ENCODE measurements around the gene IL13RA1. TPM values are rescaled to one million over a fixed set of nuclear protein-coding genes. Genes with fewer than 3 reads are reported as not detected.

The IL13RA1 gene
- total RNA-seq, 6 experiments from 2014 or later = 55.2 to 76.7 (median 66.8) TPM

GRCh38 chrX:118764122-118764521, 36.7 kb downstream of the IL13RA1 start:
- H3K4me3 Mint-ChIP-seq = no peak overlapping the region
- H3K36me3 Mint-ChIP-seq (ENCODE audit: low read depth) = peaks cover 5% of the 10 kb centered on the region; the same call in 1 of the 2 replicates

GRCh38 chrX:118770133-118770760, 42.8 kb downstream of the IL13RA1 start:
- H3K9me3 Mint-ChIP-seq = no peaks in the 10 kb centered on the region
- peaks cover 4% of the 10 kb centered on the region; the same call in 1 of the 2 replicates for H3K36me3 Mint-ChIP-seq (ENCODE audit: low read depth)
- H3K27ac Mint-ChIP-seq = no peak overlapping the region
- DNase-seq = no peak
- H3K4me3 Mint-ChIP-seq = no peak overlapping the region
- H3K4me1 Mint-ChIP-seq (ENCODE audit: low read depth) = no peaks in the 10 kb centered on the region
- no peaks in the 10 kb centered on the region for H3K27me3 Mint-ChIP-seq (ENCODE audit: insufficient read depth)
- TF ChIP-seq, protein P1, sequence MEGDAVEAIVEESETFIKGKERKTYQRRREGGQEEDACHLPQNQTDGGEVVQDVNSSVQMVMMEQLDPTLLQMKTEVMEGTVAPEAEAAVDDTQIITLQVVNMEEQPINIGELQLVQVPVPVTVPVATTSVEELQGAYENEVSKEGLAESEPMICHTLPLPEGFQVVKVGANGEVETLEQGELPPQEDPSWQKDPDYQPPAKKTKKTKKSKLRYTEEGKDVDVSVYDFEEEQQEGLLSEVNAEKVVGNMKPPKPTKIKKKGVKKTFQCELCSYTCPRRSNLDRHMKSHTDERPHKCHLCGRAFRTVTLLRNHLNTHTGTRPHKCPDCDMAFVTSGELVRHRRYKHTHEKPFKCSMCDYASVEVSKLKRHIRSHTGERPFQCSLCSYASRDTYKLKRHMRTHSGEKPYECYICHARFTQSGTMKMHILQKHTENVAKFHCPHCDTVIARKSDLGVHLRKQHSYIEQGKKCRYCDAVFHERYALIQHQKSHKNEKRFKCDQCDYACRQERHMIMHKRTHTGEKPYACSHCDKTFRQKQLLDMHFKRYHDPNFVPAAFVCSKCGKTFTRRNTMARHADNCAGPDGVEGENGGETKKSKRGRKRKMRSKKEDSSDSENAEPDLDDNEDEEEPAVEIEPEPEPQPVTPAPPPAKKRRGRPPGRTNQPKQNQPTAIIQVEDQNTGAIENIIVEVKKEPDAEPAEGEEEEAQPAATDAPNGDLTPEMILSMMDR (IDR thresholded peaks at IDR 0.05) = no peak

More at GRCh38 chrX:118764122-118764521, 36.7 kb downstream of the IL13RA1 start:
- TF ChIP-seq, protein P1 (IDR thresholded peaks at IDR 0.05) = no peak
- no peak for DNase-seq
- no peaks in the 10 kb centered on the region for H3K4me1 Mint-ChIP-seq (ENCODE audit: low read depth)
- H3K27ac Mint-ChIP-seq = no peak overlapping the region
- no peaks in the 10 kb centered on the region for H3K9me3 Mint-ChIP-seq
- no peaks in the 10 kb centered on the region; the same call in 1 of the 2 replicates for H3K27me3 Mint-ChIP-seq (ENCODE audit: insufficient read depth)

- TF ChIP-seq, protein P1 (IDR thresholded peaks at IDR 0.05) = no peak
- H3K36me3 Mint-ChIP-seq (ENCODE audit: low read depth) = peaks cover 4% of the 10 kb centered on the region; the same call in 1 of the 2 replicates
- H3K9me3 Mint-ChIP-seq = no peaks in the 10 kb centered on the region
- H3K4me3 Mint-ChIP-seq = no peak overlapping the region
- H3K4me1 Mint-ChIP-seq (ENCODE audit: low read depth) = no peaks in the 10 kb centered on the region
- H3K27ac Mint-ChIP-seq = no peak overlapping the region
- no peak for DNase-seq
- H3K27me3 Mint-ChIP-seq (ENCODE audit: insufficient read depth) = no peaks in the 10 kb centered on the region
Observed at GRCh38 chrX:118772051-118772450, 44.6 kb downstream of the IL13RA1 start.

DNA sequence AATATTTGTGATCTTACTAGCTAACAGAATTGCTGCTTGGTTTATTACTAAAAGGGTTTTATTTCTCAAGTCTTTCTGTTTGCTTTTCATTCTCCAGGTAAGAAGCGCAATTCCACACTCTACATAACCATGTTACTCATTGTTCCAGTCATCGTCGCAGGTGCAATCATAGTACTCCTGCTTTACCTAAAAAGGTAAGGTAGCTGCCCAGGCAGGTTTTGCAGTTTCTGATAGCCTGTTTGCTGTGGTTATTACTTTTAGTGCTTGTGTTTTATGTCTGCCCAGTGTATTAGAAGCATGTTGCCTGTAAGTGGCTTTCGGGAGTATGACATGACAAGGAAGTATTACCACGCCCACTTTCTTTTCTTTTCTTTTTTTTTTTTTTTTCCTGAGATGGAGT, 46.4 kb downstream of the IL13RA1 start:
- H3K36me3 Mint-ChIP-seq (ENCODE audit: low read depth) = peaks cover 4% of the 10 kb centered on the region; the same call in 1 of the 2 replicates
- no peak overlapping the region for H3K27ac Mint-ChIP-seq
- H3K9me3 Mint-ChIP-seq = no peaks in the 10 kb centered on the region
- no peaks in the 10 kb centered on the region for H3K4me1 Mint-ChIP-seq (ENCODE audit: low read depth)
- H3K27me3 Mint-ChIP-seq (ENCODE audit: insufficient read depth) = no peaks in the 10 kb centered on the region
- TF ChIP-seq, protein P1 (IDR thresholded peaks at IDR 0.05) = no peak
- H3K4me3 Mint-ChIP-seq = no peak overlapping the region
- no peak for DNase-seq

DNA sequence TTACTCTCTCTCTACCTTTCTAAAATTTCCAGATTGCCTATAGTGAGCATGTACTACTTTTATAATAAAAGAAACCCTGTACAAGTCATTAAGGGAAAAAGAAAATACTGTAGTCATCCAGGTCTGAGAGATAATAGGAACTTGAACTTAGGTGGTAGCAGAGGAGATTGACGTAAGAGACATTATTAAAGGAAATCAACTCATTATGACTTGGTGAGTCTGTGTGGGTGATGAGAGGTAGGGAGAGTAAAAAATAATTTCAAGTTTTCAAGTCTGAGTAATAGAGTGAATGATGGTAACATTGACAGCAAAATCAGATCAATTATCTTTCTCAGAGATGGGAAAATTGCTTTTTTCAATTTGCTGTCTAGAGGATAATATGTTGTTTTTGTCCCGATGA, 52.2 kb downstream of the IL13RA1 start:
- no peak overlapping the region for H3K4me3 Mint-ChIP-seq
- no peaks in the 10 kb centered on the region for H3K27me3 Mint-ChIP-seq (ENCODE audit: insufficient read depth)
- TF ChIP-seq, protein P1 (IDR thresholded peaks at IDR 0.05) = no peak
- peaks cover 10% of the 10 kb centered on the region for H3K4me1 Mint-ChIP-seq (ENCODE audit: low read depth)
- DNase-seq = no peak
- 0 out of 2 replicates have a peak, but pooled peaks cover 3% of the 10 kb centered on the region for H3K36me3 Mint-ChIP-seq (ENCODE audit: low read depth)
- peak overlapping the region; percentile 29; the same call in 1 of the 2 replicates for H3K27ac Mint-ChIP-seq
- no peaks in the 10 kb centered on the region for H3K9me3 Mint-ChIP-seq
